ENCODE measurements around the gene NR6A1. TPM values are rescaled to one million over a fixed set of nuclear protein-coding genes. Genes with fewer than 3 reads are reported as not detected.

The NR6A1 gene
- total RNA-seq, 4 donors from 2014 or later: 1.8 to 2.8 (median 2.0) TPM

DNA sequence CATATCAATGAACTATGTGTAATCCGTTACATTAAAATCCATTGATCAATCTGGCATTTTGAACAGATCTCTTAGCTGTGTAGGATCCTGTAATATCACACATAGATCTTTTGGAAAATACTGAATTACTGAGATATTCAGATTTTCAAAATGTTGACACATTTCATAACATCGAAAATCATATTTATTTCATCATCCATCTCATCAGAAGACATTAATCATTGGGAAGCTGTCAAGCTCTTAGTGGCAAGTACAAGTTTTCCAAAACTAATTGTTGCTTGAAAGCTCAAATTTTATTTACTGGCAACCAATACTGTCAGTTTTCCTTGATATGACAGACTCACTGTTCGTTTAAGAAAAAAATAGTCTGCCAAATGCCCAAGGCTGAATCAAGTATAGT is 8.5 kb downstream of the NR6A1 start:
- peaks cover 0 to 56% (median 9%) of the 10 kb centered on the region in 4 donors for H3K27me3 ChIP-seq
- no peak overlapping the region for H3K27ac ChIP-seq (replicated peaks in 1 of 4)
- H3K4me1 ChIP-seq: peaks cover 0 to 10% (median 0%) of the 10 kb centered on the region in 4 donors
- no peaks in the 10 kb centered on the region for H3K9me3 ChIP-seq
- 86% methylated on average over 3 of the region's 3 CpGs for WGBS
- intact Hi-C loops (cut with DNase I): no loop called here
- DNase-seq (ENCODE audit: extremely low spot score): no peak
- no peak for TF ChIP-seq EP300 (IDR thresholded peaks at IDR 0.05)
- TF ChIP-seq POLR2AphosphoS5 (IDR thresholded peaks at IDR 0.05): no peak
- TF ChIP-seq POLR2A (IDR thresholded peaks at IDR 0.05; ENCODE audit: low read depth): no peak
- TF ChIP-seq, protein P1, sequence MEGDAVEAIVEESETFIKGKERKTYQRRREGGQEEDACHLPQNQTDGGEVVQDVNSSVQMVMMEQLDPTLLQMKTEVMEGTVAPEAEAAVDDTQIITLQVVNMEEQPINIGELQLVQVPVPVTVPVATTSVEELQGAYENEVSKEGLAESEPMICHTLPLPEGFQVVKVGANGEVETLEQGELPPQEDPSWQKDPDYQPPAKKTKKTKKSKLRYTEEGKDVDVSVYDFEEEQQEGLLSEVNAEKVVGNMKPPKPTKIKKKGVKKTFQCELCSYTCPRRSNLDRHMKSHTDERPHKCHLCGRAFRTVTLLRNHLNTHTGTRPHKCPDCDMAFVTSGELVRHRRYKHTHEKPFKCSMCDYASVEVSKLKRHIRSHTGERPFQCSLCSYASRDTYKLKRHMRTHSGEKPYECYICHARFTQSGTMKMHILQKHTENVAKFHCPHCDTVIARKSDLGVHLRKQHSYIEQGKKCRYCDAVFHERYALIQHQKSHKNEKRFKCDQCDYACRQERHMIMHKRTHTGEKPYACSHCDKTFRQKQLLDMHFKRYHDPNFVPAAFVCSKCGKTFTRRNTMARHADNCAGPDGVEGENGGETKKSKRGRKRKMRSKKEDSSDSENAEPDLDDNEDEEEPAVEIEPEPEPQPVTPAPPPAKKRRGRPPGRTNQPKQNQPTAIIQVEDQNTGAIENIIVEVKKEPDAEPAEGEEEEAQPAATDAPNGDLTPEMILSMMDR (IDR thresholded peaks at IDR 0.05): no peak
- H3K36me3 ChIP-seq: no peaks in the 10 kb centered on the region
- H3K4me3 ChIP-seq: no peak overlapping the region

DNA sequence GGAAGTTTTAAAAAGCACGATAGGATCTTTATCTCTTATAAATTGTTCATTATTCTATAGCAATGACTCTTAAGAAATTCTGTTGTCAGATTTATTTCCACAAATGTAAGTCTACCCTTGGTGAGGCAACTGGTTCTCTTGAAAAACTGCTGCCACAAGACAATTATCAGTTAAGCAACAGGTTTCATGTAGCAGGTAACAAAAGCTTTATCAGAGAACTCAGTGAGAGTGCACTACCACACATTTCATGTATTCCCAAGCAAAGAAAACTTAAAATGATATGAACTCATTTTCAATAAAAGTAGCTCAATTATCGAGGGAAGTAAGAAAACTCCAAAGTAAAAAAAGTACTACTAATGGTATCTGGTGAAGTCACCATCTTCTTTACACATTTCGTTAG is 9.4 kb downstream of the NR6A1 start:
- no peak overlapping the region for H3K4me3 ChIP-seq
- DNase-seq (ENCODE audit: extremely low spot score): no peak
- H3K9me3 ChIP-seq: no peaks in the 10 kb centered on the region
- WGBS: 84% methylated on average over 3 of the region's 3 CpGs
- no peak for TF ChIP-seq EP300 (IDR thresholded peaks at IDR 0.05)
- no peak for TF ChIP-seq POLR2AphosphoS5 (IDR thresholded peaks at IDR 0.05)
- TF ChIP-seq, protein P1 (IDR thresholded peaks at IDR 0.05): no peak
- TF ChIP-seq POLR2A (IDR thresholded peaks at IDR 0.05; ENCODE audit: low read depth): no peak
- H3K27me3 ChIP-seq: peaks cover 0 to 54% (median 10%) of the 10 kb centered on the region in 4 donors
- H3K4me1 ChIP-seq: peaks cover 0 to 10% (median 0%) of the 10 kb centered on the region in 4 donors
- intact Hi-C loops (cut with DNase I): no loop called here
- no peak overlapping the region for H3K27ac ChIP-seq (replicated peaks in 1 of 4)
- no peaks in the 10 kb centered on the region for H3K36me3 ChIP-seq

DNA sequence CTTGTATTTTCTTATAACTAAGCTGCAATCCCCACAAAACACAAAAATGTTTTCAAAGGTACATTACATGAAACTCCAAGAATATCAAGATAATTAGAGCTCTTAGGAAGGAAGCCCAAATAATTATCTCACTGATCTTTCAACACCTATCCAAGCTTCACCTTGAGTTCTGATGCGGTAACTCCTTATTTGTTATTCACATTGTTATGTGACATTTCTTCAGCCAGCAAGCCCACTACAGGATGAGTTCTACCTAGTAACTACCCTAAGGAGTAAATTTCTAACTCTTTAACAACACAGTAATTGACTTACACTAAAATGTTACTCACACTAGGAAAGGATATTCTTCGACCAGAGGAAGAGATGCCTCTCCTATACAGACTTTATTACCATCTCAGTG is 9.9 kb downstream of the NR6A1 start:
- intact Hi-C loops (cut with DNase I): no loop called here
- TF ChIP-seq EP300 (IDR thresholded peaks at IDR 0.05): no peak
- no peak for TF ChIP-seq POLR2A (IDR thresholded peaks at IDR 0.05; ENCODE audit: low read depth)
- TF ChIP-seq, protein P1 (IDR thresholded peaks at IDR 0.05): no peak
- TF ChIP-seq POLR2AphosphoS5 (IDR thresholded peaks at IDR 0.05): no peak
- Histone ChIP-seq H3K36me3 (no peaks in the 10 kb centered on the region), H3K27ac (replicated peaks in 1 of 4) (no peak overlapping the region), H3K27me3 (peaks cover 0 to 55% (median 10%) of the 10 kb centered on the region in 4 donors), H3K9me3 (no peaks in the 10 kb centered on the region), H3K4me3 (no peak overlapping the region), H3K4me1 (peaks cover 0 to 10% (median 0%) of the 10 kb centered on the region in 4 donors)
- whole genome bisulfite sequencing: 85% methylated on average over 2 of the region's 2 CpGs
- no peak for DNase-seq (ENCODE audit: extremely low spot score)

DNA sequence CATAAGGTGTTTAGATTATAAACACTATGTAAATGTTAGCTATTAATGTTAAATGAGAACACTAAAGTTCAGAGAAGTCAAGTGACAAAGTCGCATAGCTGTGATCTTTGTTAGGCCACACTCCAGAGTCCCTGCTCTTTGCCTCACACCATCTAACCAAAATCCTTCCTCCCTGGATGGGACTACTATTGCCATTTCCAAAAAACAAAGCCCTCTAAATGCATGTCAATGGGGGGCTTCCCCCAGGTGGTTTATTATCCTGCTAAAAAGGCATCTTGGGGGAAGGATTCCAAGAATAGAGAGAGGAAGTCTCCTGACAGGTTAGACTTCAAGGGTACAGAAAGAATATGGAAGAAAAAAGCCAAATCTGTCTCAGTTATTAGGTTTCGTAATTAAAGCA is 10.4 kb downstream of the NR6A1 start:
- H3K36me3 ChIP-seq: no peaks in the 10 kb centered on the region
- TF ChIP-seq EP300 (IDR thresholded peaks at IDR 0.05) (no peak), POLR2AphosphoS5 (IDR thresholded peaks at IDR 0.05) (no peak), POLR2A (IDR thresholded peaks at IDR 0.05; ENCODE audit: low read depth) (no peak)
- TF ChIP-seq, protein P1 (IDR thresholded peaks at IDR 0.05): no peak
- no peak overlapping the region for H3K27ac ChIP-seq (replicated peaks in 1 of 4)
- H3K4me3 ChIP-seq: no peak overlapping the region
- no peak for DNase-seq (ENCODE audit: extremely low spot score)
- peaks cover 0 to 10% (median 0%) of the 10 kb centered on the region in 4 donors for H3K4me1 ChIP-seq
- WGBS: 96% methylated on average over 2 of the region's 2 CpGs
- H3K27me3 ChIP-seq: peaks cover 0 to 55% (median 9%) of the 10 kb centered on the region in 4 donors
- no peaks in the 10 kb centered on the region for H3K9me3 ChIP-seq
- intact Hi-C loops (cut with DNase I): no loop called here

DNA sequence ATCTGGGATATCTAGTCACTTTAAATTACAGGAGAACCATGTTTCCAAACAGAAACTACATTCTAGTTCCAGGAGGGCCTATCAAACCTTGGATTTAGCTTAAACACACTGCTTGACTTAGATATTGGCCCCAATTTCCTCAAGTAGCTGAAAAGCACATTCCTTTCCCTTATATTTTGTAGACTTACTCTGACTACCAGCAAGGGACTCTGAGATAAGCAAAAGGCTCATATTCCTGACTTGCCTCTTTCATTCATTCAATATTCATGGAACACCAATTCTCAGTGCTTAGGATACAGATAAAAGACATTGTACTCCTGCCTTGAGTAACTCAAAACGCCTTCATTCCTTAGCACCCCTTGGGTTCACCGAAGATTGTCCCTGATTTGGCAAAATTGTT is 11.8 kb downstream of the NR6A1 start:
- intact Hi-C loops (cut with DNase I): no loop called here
- Histone ChIP-seq H3K9me3 (no peaks in the 10 kb centered on the region), H3K36me3 (no peaks in the 10 kb centered on the region), H3K27me3 (peaks cover 0 to 55% (median 6%) of the 10 kb centered on the region in 4 donors), H3K4me3 (no peak overlapping the region), H3K27ac (replicated peaks in 1 of 4) (no peak overlapping the region), H3K4me1 (peaks cover 0 to 10% (median 0%) of the 10 kb centered on the region in 4 donors)
- no peak for TF ChIP-seq POLR2A (IDR thresholded peaks at IDR 0.05; ENCODE audit: low read depth)
- TF ChIP-seq POLR2AphosphoS5 (IDR thresholded peaks at IDR 0.05): no peak
- TF ChIP-seq, protein P1 (IDR thresholded peaks at IDR 0.05): no peak
- TF ChIP-seq EP300 (IDR thresholded peaks at IDR 0.05): no peak
- WGBS: 96% methylated on average over 2 of the region's 2 CpGs
- DNase-seq (ENCODE audit: extremely low spot score): no peak

Measured in esophagus muscularis mucosa (tissue), 4 donors.